Measurements from ENCODE around the gene OSBPL3. TPM values are rescaled to one million over a fixed set of nuclear protein-coding genes. Genes with fewer than 3 reads are reported as not detected.

The OSBPL3 gene, protein sequence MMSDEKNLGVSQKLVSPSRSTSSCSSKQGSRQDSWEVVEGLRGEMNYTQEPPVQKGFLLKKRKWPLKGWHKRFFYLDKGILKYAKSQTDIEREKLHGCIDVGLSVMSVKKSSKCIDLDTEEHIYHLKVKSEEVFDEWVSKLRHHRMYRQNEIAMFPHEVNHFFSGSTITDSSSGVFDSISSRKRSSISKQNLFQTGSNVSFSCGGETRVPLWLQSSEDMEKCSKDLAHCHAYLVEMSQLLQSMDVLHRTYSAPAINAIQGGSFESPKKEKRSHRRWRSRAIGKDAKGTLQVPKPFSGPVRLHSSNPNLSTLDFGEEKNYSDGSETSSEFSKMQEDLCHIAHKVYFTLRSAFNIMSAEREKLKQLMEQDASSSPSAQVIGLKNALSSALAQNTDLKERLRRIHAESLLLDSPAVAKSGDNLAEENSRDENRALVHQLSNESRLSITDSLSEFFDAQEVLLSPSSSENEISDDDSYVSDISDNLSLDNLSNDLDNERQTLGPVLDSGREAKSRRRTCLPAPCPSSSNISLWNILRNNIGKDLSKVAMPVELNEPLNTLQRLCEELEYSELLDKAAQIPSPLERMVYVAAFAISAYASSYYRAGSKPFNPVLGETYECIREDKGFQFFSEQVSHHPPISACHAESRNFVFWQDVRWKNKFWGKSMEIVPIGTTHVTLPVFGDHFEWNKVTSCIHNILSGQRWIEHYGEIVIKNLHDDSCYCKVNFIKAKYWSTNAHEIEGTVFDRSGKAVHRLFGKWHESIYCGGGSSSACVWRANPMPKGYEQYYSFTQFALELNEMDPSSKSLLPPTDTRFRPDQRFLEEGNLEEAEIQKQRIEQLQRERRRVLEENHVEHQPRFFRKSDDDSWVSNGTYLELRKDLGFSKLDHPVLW
- 10 to 100 TPM; 18.5 to 33.9 (median 27.0) TPM for total RNA-seq
- 10 to 100 TPM; 10.3 to 16.2 (median 13.4) TPM for polyA plus RNA-seq
- long read RNA-seq, donor 1: 0 reads
- long read RNA-seq, donor 2: 0 reads

DNA sequence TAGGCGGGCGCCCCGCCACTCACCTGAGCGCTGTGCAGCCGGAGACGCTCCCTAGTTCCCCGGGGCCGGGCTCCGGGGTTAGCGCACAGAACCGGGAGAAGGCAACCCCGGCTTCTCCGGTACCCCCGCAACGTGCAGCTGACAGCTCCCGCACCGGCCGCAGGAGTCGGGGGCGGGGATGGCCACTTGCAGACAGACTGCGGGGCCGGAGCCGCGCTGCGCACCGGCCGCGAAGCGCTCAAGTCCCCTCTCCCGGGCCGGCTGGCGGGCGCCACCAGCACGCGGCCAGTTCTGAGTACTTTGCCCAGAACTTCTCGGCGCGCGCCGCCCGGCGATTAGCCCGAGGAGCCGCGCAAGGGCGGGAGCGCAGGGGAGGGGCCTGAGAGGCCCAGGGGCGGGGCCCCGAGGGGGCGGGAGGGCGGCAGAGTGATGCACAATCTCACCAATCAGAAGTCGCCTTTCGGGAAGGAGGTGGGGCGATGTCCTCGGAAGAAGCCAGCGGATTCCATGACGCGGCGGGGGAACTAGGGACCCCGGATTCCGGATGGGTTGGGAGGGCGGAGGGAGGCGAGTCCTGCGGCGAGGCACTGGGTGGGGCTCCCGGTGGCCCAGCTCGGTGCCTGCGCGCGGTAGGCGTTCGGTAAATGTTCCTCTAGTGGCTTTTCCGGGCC, at the start of gene OSBPL3:
TSS of gene OSBPL3 (minus strand) at position 316 of the 671 bp plus-strand sequence. CDS start 87,706 bp downstream, outside the sequence.
- no peaks in the 10 kb centered on the region for H3K36me3 ChIP-seq
- 0 to 1% (median 1%) methylated on average over 24 to 73 of the region's 73 CpGs for WGBS, 5 donors
- no peaks in the 10 kb centered on the region for H3K9me3 ChIP-seq
- DNase-seq: peak; percentile 98
- intact Hi-C loops (cut with DNase I; ENCODE audit: low total_unique reads): loop anchor here (5.0 kb wide), 1 partner anchor 158 kb away; no protein-coding TSS in a partner anchor
- peak within 1 kb of the TSS; percentile 59 to 85 (median 78) for H3K4me3 ChIP-seq
- H3K4me1 ChIP-seq: peaks cover 13 to 71% (median 32%) of the 10 kb centered on the region in 6 donors
- TF ChIP-seq POLR2AphosphoS5 (IDR thresholded peaks at IDR 0.05) (peak; percentile 91 to 95 (median 92)), POLR2A (IDR thresholded peaks at IDR 0.05) (peak in 2 of 3 donors; percentile 33 to 75)
- TF ChIP-seq, protein P1, sequence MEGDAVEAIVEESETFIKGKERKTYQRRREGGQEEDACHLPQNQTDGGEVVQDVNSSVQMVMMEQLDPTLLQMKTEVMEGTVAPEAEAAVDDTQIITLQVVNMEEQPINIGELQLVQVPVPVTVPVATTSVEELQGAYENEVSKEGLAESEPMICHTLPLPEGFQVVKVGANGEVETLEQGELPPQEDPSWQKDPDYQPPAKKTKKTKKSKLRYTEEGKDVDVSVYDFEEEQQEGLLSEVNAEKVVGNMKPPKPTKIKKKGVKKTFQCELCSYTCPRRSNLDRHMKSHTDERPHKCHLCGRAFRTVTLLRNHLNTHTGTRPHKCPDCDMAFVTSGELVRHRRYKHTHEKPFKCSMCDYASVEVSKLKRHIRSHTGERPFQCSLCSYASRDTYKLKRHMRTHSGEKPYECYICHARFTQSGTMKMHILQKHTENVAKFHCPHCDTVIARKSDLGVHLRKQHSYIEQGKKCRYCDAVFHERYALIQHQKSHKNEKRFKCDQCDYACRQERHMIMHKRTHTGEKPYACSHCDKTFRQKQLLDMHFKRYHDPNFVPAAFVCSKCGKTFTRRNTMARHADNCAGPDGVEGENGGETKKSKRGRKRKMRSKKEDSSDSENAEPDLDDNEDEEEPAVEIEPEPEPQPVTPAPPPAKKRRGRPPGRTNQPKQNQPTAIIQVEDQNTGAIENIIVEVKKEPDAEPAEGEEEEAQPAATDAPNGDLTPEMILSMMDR (IDR thresholded peaks at IDR 0.05 in 8 of 11, conservative IDR thresholded peaks at IDR 0.05 in 3 of 11): no peak
- peak within 1 kb of the TSS; percentile 67 to 91 (median 86) for H3K27ac ChIP-seq
- H3K27me3 ChIP-seq (replicated peaks in 1 of 7): peaks cover 0 to 28% (median 0%) of the 10 kb centered on the region in 7 donors

DNA sequence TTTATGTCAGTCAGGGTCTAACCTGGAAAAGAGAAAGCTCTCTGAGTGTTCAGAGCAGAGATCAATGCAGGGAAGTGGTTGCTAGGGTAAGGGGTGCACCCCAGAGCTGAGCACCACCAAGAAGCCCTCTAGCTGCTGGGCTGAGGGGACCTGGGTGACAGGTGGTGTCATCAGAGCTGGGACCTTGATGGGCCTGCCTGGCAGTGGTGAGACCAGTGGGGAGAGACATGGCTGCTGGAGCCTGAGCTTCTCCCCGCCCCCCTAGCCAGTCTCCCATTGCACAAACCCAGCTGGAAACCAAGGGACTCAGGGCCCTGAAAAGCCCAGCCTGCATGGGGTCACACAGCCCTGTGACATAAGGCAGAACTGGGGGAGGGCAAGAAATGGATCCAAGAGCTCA, 49.1 kb upstream of the OSBPL3 start:
- intact Hi-C loops (cut with DNase I; ENCODE audit: low total_unique reads): no loop called here
- DNase-seq: peak; percentile 69
- H3K4me3 ChIP-seq: no peak overlapping the region
- H3K9me3 ChIP-seq: no peaks in the 10 kb centered on the region
- H3K4me1 ChIP-seq: peaks cover 0 to 11% (median 0%) of the 10 kb centered on the region in 6 donors
- no peak for TF ChIP-seq POLR2A (IDR thresholded peaks at IDR 0.05)
- no peak for TF ChIP-seq POLR2AphosphoS5 (IDR thresholded peaks at IDR 0.05)
- TF ChIP-seq, protein P1 (IDR thresholded peaks at IDR 0.05 in 8 of 11, conservative IDR thresholded peaks at IDR 0.05 in 3 of 11): no peak
- no peaks in the 10 kb centered on the region for H3K36me3 ChIP-seq
- 71 to 100% (median 95%) methylated on average over 1 of the region's 1 CpG for WGBS, 5 donors
- peak overlapping the region in 5 of 8 donors; percentile 26 to 71 (median 55) for H3K27ac ChIP-seq
- H3K27me3 ChIP-seq (replicated peaks in 1 of 7): no peaks in the 10 kb centered on the region

DNA sequence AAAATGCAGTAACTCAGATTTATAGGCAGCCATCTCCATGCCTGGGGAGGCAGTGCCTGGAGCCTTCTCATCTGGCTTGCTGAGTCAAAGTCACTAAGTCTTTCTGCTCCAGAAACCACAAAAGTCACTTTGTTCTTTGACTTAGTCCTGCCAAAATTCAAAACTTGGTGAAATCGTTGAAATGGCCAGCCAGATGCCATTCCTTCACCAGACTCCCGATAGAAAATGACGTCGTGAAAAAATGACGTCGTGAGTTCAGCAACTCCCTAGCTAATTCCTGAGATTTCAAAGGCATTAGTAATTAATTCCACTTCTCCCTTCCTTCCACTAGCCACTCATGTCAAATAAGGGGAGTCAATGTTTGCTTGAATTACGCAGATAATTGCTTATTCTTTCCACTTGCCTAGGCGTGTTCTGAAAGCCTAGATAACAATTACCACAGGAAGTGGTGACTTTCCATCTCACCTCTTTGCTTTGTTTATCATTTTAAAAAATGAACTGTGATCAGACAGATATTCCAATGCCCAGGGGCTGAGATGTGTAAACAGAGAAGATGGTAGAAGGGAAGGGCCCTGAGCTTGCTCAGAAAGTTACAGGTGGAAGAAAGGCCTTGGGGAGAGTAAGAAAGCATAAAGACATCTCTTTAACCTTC, 48.5 kb upstream of the OSBPL3 start:
- H3K27me3 ChIP-seq (replicated peaks in 1 of 7): no peaks in the 10 kb centered on the region
- no peak overlapping the region for H3K4me3 ChIP-seq
- no peaks in the 10 kb centered on the region for H3K9me3 ChIP-seq
- WGBS, 5 donors: 56 to 67% (median 63%) methylated on average over 8 of the region's 8 CpGs
- H3K27ac ChIP-seq: peak overlapping the region in 6 of 8 donors; percentile 6 to 71 (median 45)
- no peaks in the 10 kb centered on the region for H3K36me3 ChIP-seq
- DNase-seq: no peak
- intact Hi-C loops (cut with DNase I; ENCODE audit: low total_unique reads): no loop called here
- H3K4me1 ChIP-seq: peaks cover 0 to 11% (median 0%) of the 10 kb centered on the region in 6 donors
- TF ChIP-seq POLR2A (IDR thresholded peaks at IDR 0.05) (no peak), POLR2AphosphoS5 (IDR thresholded peaks at IDR 0.05) (no peak)
- TF ChIP-seq, protein P1 (IDR thresholded peaks at IDR 0.05 in 8 of 11, conservative IDR thresholded peaks at IDR 0.05 in 3 of 11): no peak
